ENCODE data around the gene MED27. TPM values are rescaled to one million over a fixed set of nuclear protein-coding genes. Genes with fewer than 3 reads are reported as not detected.
A peak's percentile ranks its signal among the peaks of the same experiment; 100 is the strongest.

Gene MED27
- total and polyA plus RNA-seq, 2 experiments from 2014 or later: 21.4 to 41.1 TPM

- Histone ChIP-seq H3K9me2 (ENCODE audit: insufficient read depth) (0 out of 2 replicates have a peak, but pooled peaks cover 5% of the 10 kb centered on the region), H4K20me1 (ENCODE audit: insufficient read depth) (no peaks in the 10 kb centered on the region), H3K4me1 (ENCODE audit: insufficient read depth) (peaks cover 34% of the 10 kb centered on the region), H3K79me2 (ENCODE audit: insufficient read depth) (peaks cover 61% of the 10 kb centered on the region), H2AFZ (no peak overlapping the region), H3K9me3 (ENCODE audit: low read depth) (no peaks in the 10 kb centered on the region), H3F3A (ENCODE audit: insufficient read depth) (peaks cover 18% of the 10 kb centered on the region; the same call in 1 of the 2 replicates), H3K27ac (peak overlapping the region; percentile 58), H3K27me3 (replicated peaks; ENCODE audit: insufficient read depth) (no peaks in the 10 kb centered on the region), H3K4me3 (peak overlapping the region; percentile 89), H3K4me2 (ENCODE audit: unreplicated experiment) (peak overlapping the region; percentile 99), H3K9ac (peak overlapping the region; percentile 92), H3K36me3 (ENCODE audit: low read depth) (peaks cover 11% of the 10 kb centered on the region)
- in situ Hi-C loops (cut with MboI): no loop called here
- DNase-seq: peak; percentile 81
- WGBS, 2 experiments (ENCODE audit: low coverage in 1 of 2, low lambda C conversion rate in 2 of 2, missing lambda C conversion rate in 2 of 2): 4% methylated on average over 10 of the region's 10 CpGs
- no peak for TF ChIP-seq EZH2 (IDR thresholded peaks at IDR 0.05; ENCODE audit: insufficient read depth, poor library complexity, severe bottlenecking)
- no peak for TF ChIP-seq EZH2phosphoT487 (IDR thresholded peaks at IDR 0.05; ENCODE audit: insufficient read depth, low read depth)
Observed at GRCh38 chr9:132077881-132078698, 1.6 kb downstream of the MED27 start.

GRCh38 chr9:132075853-132076252 lies 3.8 kb downstream of the MED27 start:
- Histone ChIP-seq H3K9me3 (ENCODE audit: low read depth) (no peaks in the 10 kb centered on the region), H3K36me3 (ENCODE audit: low read depth) (peaks cover 11% of the 10 kb centered on the region), H3K4me1 (ENCODE audit: insufficient read depth) (peaks cover 34% of the 10 kb centered on the region), H4K20me1 (ENCODE audit: insufficient read depth) (peaks cover 15% of the 10 kb centered on the region; the same call in 1 of the 2 replicates), H2AFZ (no peak overlapping the region), H3K27me3 (replicated peaks; ENCODE audit: insufficient read depth) (no peaks in the 10 kb centered on the region), H3K4me3 (no peak overlapping the region), H3K79me2 (ENCODE audit: insufficient read depth) (peaks cover 83% of the 10 kb centered on the region), H3K27ac (no peak overlapping the region), H3K9me2 (ENCODE audit: insufficient read depth) (0 out of 2 replicates have a peak, but pooled peaks cover 5% of the 10 kb centered on the region), H3K9ac (no peak overlapping the region), H3K4me2 (ENCODE audit: unreplicated experiment) (no peak overlapping the region), H3F3A (ENCODE audit: insufficient read depth) (peaks cover 18% of the 10 kb centered on the region; the same call in 1 of the 2 replicates)
- in situ Hi-C loops (cut with MboI): no loop called here
- WGBS, 2 experiments (ENCODE audit: low coverage in 1 of 2, low lambda C conversion rate in 2 of 2, missing lambda C conversion rate in 2 of 2): 97 to 100% methylated on average over 2 of the region's 2 CpGs
- no peak for DNase-seq
- TF ChIP-seq EZH2phosphoT487 (IDR thresholded peaks at IDR 0.05; ENCODE audit: insufficient read depth, low read depth) (no peak), EZH2 (IDR thresholded peaks at IDR 0.05; ENCODE audit: insufficient read depth, poor library complexity, severe bottlenecking) (no peak)

- H3K9me2 ChIP-seq (ENCODE audit: insufficient read depth): no peaks in the 10 kb centered on the region
- no peaks in the 10 kb centered on the region for H3K27me3 ChIP-seq (replicated peaks; ENCODE audit: insufficient read depth)
- peak; percentile 80 for DNase-seq
- peaks cover 93% of the 10 kb centered on the region for H3K79me2 ChIP-seq (ENCODE audit: insufficient read depth)
- in situ Hi-C loops (cut with MboI): no loop called here
- peaks cover 37% of the 10 kb centered on the region for H3K4me1 ChIP-seq (ENCODE audit: insufficient read depth)
- peaks cover 15% of the 10 kb centered on the region; the same call in 1 of the 2 replicates for H4K20me1 ChIP-seq (ENCODE audit: insufficient read depth)
- peak overlapping the region; percentile 18; the same call in 1 of the 2 replicates for H3K9ac ChIP-seq
- peaks cover 21% of the 10 kb centered on the region; the same call in 1 of the 2 replicates for H3F3A ChIP-seq (ENCODE audit: insufficient read depth)
- no peak overlapping the region for H2AFZ ChIP-seq
- no peak overlapping the region for H3K4me3 ChIP-seq
- no peaks in the 10 kb centered on the region for H3K9me3 ChIP-seq (ENCODE audit: low read depth)
- WGBS, 2 experiments (ENCODE audit: low coverage in 1 of 2, low lambda C conversion rate in 2 of 2, missing lambda C conversion rate in 2 of 2): 57 to 69% methylated on average over 2 of the region's 2 CpGs
- peak overlapping the region; percentile 18 for H3K4me2 ChIP-seq (ENCODE audit: unreplicated experiment)
- TF ChIP-seq EZH2phosphoT487 (IDR thresholded peaks at IDR 0.05; ENCODE audit: insufficient read depth, low read depth): no peak
- no peak for TF ChIP-seq EZH2 (IDR thresholded peaks at IDR 0.05; ENCODE audit: insufficient read depth, poor library complexity, severe bottlenecking)
- H3K27ac ChIP-seq: peak overlapping the region; percentile 43
- peaks cover 11% of the 10 kb centered on the region for H3K36me3 ChIP-seq (ENCODE audit: low read depth)
Observed at GRCh38 chr9:132074736-132075135, 4.9 kb downstream of the MED27 start.

- no peaks in the 10 kb centered on the region for H3K27me3 ChIP-seq (replicated peaks; ENCODE audit: insufficient read depth)
- peaks cover 15% of the 10 kb centered on the region; the same call in 1 of the 2 replicates for H4K20me1 ChIP-seq (ENCODE audit: insufficient read depth)
- peaks cover 7% of the 10 kb centered on the region for H3K36me3 ChIP-seq (ENCODE audit: low read depth)
- H3F3A ChIP-seq (ENCODE audit: insufficient read depth): peaks cover 26% of the 10 kb centered on the region
- no peak overlapping the region for H2AFZ ChIP-seq
- no peak for DNase-seq
- no peak overlapping the region for H3K4me3 ChIP-seq
- H3K79me2 ChIP-seq (ENCODE audit: insufficient read depth): peaks cover 80% of the 10 kb centered on the region
- no peaks in the 10 kb centered on the region for H3K9me3 ChIP-seq (ENCODE audit: low read depth)
- no peak overlapping the region for H3K4me2 ChIP-seq (ENCODE audit: unreplicated experiment)
- in situ Hi-C loops (cut with MboI): no loop called here
- 97 to 99% methylated on average over 16 of the region's 16 CpGs for WGBS, 2 experiments (ENCODE audit: low coverage in 1 of 2, low lambda C conversion rate in 2 of 2, missing lambda C conversion rate in 2 of 2)
- no peak overlapping the region for H3K27ac ChIP-seq
- peaks cover 38% of the 10 kb centered on the region for H3K4me1 ChIP-seq (ENCODE audit: insufficient read depth)
- TF ChIP-seq EZH2 (IDR thresholded peaks at IDR 0.05; ENCODE audit: insufficient read depth, poor library complexity, severe bottlenecking): no peak
- TF ChIP-seq EZH2phosphoT487 (IDR thresholded peaks at IDR 0.05; ENCODE audit: insufficient read depth, low read depth): no peak
- H3K9ac ChIP-seq: no peak overlapping the region
- H3K9me2 ChIP-seq (ENCODE audit: insufficient read depth): no peaks in the 10 kb centered on the region
Observed at GRCh38 chr9:132071847-132072507, 7.7 kb downstream of the MED27 start.
